HG02973 (cell line): Measurements from ENCODE around the gene TVP23C.
"Not testable (repeated sequence)": the region's sequence is repeated elsewhere in the genome, so short reads cannot be mapped to it uniquely, and the experiment has no call there.

Experiments used
- ATAC-seq: cut with Tn5 transposase; IDR thresholded peaks from one replicate; pipeline ENCODE4 v1.9.1; 2021; ENCODE audit warnings: moderate library complexity; ENCODE audit not compliant: unreplicated experiment

TVP23C gene

GRCh38 chr17:15563375-15563857 is at the start of gene TVP23C:
TVP23C (minus strand) TSS chr17:15563483; CDS start chr17:15563448, 35 bp downstream.
- peak; percentile 81 for ATAC-seq

- not testable (repeated sequence) for ATAC-seq
These were observed 29.7 kb upstream of the TVP23C start for GRCh38 chr17:15592960-15593359.

DNA sequence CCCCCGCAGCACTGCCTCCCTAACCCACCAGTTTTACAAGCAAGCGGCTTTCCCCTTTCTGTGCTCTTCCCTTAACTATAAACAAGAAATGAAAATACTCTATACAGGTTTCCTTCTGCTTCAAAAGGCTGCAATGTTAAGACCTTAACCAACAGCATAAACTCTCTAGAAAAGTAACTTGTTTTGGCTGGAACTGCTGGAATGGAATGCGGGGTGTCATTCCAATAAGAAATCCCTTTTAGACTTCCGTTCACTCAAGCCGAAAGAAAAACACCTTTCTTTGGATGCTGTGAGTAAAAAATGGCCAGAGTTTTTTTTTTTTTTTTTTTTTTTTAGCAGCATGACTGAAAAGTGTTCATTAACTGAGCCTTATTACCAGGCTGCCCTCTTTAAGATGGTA is 28.7 kb upstream of the TVP23C start:
- ATAC-seq: not testable (repeated sequence)

DNA sequence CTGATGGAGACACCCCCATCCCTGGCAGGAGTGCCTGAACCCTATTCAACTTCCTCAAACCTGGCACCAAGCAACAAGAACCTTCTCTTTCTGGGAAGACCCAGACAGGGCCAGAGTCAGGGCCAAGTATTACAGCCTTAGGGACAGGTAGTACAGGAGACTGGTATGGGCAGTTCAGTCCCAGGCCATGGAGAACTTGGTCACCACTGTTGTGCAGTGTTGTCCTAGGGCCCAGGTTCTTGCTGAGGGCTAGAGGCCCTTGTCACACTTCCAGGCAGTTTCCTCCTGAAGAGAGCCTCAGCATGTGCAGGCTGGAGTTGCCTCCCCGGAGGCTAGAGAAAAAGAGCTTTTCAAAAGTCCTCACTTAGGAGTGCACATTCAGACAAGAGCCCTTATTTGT is 27.6 kb upstream of the TVP23C start:
- not testable (repeated sequence) for ATAC-seq

DNA sequence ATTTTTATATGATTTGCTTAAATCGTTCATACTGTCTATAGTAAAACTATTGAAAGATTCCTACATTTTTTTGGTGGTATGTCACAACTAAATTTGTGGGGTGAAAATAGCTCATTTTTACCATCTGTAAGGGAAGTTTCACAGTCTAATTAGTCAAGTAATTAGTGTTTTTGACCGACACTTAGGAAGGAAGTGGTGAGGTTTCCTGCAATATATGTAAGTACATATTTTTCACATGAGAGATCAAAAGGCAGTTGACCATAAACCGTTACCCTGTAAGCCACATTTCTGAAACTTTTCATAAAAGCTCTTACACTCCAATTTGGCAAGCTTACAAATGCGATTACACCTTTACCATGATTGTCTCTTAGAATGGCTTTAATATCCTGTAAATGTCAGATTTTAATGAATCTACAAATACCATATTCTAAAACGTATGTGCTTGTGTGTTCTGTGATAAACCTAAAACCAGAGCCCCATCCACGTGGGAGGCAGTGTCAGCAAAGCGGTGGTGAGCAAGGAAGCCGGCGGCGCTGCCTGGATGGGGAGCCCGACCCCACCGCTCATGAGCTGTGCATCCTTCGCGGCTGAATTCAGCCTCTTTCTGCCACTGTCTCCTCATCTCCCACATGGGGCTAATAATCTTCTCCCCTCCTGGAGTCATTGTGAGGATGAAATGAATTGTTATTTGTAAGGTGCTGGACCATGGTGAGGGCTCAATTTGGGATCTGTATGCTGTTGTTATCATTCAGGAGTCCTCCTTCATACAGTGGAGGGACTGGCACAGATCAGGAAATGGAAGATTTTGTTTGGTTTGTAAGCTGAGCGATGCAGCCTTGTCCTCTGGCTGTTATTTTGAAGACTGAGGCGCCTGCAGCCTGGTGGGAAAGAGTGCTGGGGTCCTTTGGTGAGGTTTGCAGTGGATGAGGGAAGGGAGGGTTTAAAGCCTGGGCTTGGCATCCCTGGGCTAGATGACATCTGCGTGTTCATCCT is 26.6 kb upstream of the TVP23C start:
- not testable (repeated sequence) for ATAC-seq

DNA sequence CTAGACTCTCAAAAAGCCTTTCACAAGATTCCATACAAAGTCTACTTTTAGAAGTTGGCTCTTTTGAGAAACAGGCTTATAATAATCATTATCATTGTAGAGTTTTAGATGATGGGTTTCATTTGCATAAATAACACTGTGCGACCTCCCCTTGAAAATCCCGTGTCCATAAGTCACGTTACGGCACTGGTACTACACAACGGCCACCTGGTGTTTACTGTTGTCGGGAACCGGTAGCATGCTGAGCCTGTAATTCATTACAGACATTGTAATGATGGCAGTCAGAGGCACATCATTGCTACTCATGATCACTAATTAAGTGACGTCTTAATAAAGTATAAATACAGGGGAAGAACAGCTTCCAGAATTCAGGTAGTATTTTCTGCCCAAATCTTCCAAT is 24.7 kb upstream of the TVP23C start:
- ATAC-seq: not testable (repeated sequence)

DNA sequence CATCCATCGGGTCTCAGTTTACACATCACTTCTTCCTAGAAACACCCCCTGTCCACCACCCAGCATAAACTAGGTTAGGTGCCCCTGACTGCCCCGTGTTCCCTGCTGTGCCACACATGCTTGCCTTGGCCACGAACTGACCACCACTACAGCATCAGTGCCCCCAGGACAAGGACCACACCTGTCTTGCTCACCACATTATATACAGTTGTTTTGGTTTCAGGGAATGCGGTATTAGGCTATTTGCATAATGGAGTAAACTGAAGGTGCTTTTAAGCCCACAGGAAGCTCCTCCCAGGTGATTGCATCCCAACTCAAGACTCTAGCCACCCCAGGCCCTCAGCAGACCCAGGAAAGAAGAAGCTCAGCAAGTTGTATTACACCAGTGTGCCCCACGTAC is 20.0 kb upstream of the TVP23C start:
- ATAC-seq: not testable (repeated sequence)

DNA sequence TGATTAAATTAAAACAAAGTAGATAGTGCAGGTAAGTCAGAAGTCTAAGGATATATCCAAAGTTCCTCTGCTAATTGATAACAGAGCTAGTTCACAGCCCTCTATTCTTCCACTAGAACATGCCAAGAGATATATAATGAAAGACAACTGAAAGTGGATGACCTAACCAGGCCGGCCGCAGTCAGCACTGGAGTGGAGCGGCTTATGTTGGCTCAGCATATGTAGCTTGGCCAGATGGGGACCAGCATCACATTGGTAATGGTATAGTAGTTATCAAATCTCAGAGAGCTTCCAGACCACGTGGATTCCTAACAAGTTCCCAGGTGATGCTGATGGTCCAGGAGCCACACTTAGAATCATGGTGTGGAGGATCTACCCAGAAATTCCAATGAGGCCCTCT is 18.2 kb upstream of the TVP23C start:
- not testable (repeated sequence) for ATAC-seq

- ATAC-seq: not testable (repeated sequence)
These were observed 13.6 kb upstream of the TVP23C start for GRCh38 chr17:15576848-15577247.

GRCh38 chr17:15574660-15575059 is 11.4 kb upstream of the TVP23C start:
- ATAC-seq: not testable (repeated sequence)

- ATAC-seq: not testable (repeated sequence)
These were observed 10.6 kb upstream of the TVP23C start for GRCh38 chr17:15573870-15574269.

DNA sequence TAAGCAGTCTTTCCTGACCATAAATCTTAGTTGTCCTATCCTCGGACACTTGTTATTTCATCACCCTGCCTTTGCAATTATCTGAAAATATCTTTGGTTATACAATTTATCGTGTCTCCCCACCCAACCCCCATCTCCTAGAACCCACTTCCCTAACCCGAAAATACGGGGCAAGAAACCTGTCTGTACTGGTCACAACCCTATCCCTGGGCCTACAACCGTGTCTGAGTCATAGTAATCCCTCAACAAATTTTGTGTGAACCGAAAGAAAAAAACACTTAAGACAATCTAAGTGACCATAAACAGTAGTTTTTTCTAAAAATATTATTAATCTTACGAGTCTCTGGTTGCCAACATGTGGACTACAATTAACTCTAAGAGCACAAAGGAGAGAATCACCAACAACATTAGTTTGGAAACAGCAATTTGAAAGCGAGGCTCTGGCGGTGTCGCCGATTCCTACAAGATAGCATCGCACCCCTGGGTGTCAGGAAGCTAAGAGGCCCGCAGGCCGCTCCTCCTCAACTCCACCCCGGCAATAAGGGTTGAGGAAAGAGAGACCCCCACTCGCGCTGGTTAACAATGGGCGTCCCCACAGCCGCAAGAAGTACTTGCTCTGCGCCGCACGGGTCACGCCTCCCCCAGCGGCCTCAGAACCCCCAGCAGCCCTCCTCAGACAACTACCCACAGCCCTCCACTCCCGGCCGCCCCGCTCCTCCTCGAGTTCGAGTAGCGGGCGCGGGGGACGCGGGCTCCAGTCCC is 489 bp downstream of the TVP23C start:
- peak; percentile 46 for ATAC-seq

DNA sequence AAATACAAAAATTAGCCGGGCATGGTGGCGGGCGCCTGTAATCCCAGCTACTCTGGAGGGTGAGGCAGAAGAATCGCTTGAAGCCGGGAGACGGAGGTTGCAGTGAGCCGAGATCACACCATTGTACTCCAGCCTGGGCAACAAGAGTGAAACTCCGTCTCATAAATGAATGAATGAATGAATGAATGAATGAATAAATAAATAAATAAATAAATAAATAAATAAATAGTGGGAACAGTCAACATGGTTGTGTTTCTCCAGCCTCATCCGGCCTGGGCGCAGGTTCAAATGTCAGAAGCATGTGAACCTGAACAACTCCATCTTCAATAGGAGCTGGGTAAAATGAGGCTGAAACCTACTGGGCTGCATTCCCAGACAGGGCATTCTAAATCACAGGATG is 1.8 kb downstream of the TVP23C start:
- not testable (repeated sequence) for ATAC-seq

- ATAC-seq: not testable (repeated sequence)
These were observed 4.7 kb downstream of the TVP23C start for GRCh38 chr17:15558403-15559105.

DNA sequence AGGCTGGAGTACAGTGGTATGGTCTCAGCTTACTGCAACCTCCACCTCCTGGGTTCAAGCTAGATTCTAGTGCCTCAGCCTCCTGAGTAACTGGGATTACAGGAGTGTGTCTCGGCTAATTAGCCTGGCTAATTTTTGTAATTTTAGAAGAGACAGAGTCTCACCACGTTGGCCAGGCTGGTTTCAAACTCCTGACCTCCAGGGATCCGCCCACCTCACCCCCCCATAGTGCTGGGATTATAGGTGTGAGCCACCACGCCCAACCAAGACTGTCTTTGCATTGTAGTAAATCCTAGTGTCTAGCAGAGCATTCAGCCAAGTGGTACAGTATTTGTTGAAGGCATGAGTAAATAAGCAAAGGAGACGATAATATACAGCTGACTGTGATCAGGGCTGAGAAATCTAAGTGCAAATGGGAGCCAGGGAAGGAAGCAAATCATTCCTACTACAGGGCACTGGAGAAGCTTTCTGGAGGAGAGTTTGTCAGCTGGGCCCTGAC is 5.9 kb downstream of the TVP23C start:
- ATAC-seq: not testable (repeated sequence)

DNA sequence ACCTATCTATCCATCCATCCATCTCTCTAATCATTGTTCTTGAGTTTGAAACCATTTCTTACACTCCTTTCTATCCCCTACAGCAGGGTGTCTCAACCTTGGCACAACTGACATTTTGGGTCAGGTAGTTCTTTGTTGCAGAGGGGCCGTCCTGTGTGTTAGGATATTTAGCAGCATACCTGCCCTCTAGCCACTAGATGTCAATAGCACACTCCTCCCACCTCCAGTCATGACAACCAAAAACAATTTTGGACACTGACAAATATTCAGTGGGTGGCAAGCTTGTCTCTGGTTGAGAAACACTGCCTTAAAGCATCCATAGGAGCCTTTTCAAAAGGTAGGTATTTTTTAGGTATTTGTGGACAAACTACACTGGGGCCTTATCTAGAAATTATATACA is 10.4 kb downstream of the TVP23C start:
- ATAC-seq: peak; percentile 50

DNA sequence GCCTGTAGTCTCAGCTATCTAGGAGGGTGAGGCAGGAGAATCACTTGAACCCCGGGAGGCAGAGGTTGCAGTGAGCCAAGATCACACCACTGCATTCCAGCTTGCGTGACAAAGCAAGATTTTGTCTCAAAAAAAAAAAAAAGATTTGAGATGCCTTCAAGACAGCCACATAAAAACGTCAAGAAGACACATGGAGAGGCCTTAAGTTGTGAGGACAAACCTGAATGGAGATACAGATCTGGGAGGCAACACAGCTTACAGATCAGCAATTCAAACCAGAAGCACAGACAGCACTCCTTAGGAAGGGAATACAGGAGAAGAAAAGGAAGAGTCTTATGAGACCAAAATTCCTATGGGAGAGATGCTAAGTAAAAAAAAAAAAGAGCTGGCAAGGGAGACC is 13.7 kb downstream of the TVP23C start:
- ATAC-seq: not testable (repeated sequence)

GRCh38 chr17:15546604-15547003 is 16.7 kb downstream of the TVP23C start:
- not testable (repeated sequence) for ATAC-seq

GRCh38 chr17:15540371-15541219 is 22.7 kb downstream of the TVP23C start:
- ATAC-seq: not testable (repeated sequence)

GRCh38 chr17:15533122-15533521 is 30.2 kb downstream of the TVP23C start:
- ATAC-seq: not testable (repeated sequence)
